Thoracic aorta (tissue), 2 donors: ENCODE data around the gene CEND1. TPM values are rescaled to one million over a fixed set of nuclear protein-coding genes. Genes with fewer than 3 reads are reported as not detected.

ENCODE experiments used
- ATAC-seq: fragments of 150-250 bp; one replicate; pipeline ENCODE4 v1.8.0; 2017; ENCODE audit warnings: low read depth; ENCODE audit not compliant: insufficient number of reproducible peaks, low FRiP score
- DNase-seq: peaks from one replicate; pipeline ENCODE4 v3.0.0-alpha.2; 2020; ENCODE audit warnings: low spot score
- H3K27ac ChIP-seq, 2 donors: fragments of 200-600 bp; sonication (generic); 1 replicate in 1 of 2; 2 replicates in 1 of 2; pipeline ENCODE4 v1.5.1; 2016; ENCODE audit warnings: mild to moderate bottlenecking in 2 of 2, moderate library complexity in 2 of 2
- H3K27me3 ChIP-seq: fragments of 200-600 bp; sonication (generic); replicated peaks from 2 replicates; pipeline ENCODE4 v1.6.0; 2016; ENCODE audit warnings: mild to moderate bottlenecking; ENCODE audit not compliant: insufficient read depth
- H3K36me3 ChIP-seq: fragments of 200-600 bp; sonication (generic); one replicate; pipeline ENCODE4 v1.5.1; 2016
- H3K4me1 ChIP-seq, 2 donors: fragments of 200-600 bp; sonication (generic); 1 replicate in 1 of 2; 2 replicates in 1 of 2; pipeline versions ENCODE4 v1.5.1 to v1.6.0; 2016; ENCODE audit warnings: low read depth in 2 of 2, mild to moderate bottlenecking in 1 of 2; ENCODE audit not compliant: control insufficient read depth in 1 of 2
- H3K4me3 ChIP-seq: fragments of 200-600 bp; sonication (generic); 2 replicates; pipeline ENCODE4 v1.5.1; 2016; ENCODE audit warnings: mild to moderate bottlenecking
- H3K9me3 ChIP-seq: fragments of 200-600 bp; sonication (generic); 2 replicates; pipeline ENCODE4 v1.5.1; 2016
- CTCF ChIP-seq: fragments of 200-600 bp; sonication (generic); IDR thresholded peaks from one replicate; pipeline ENCODE4 v1.5.1; 2019; ENCODE audit warnings: antibody characterized with exemption
- total RNA-seq, 2 donors: library from RNA; depleted of rRNA; stranded (reverse); fragments of >200 nt; gene quantifications; one replicate each; pipeline versions ENCODE4 v1.1.0 to v1.2.3, GENCODE V29; 2016

CEND1 gene
- total RNA-seq, 2 donors from 2014 or later, result not detected

- no peak overlapping the region for H3K4me3 ChIP-seq
- TF ChIP-seq CTCF, result no peak
- peaks cover 20% of the 10 kb centered on the region for H3K36me3 ChIP-seq
- H3K9me3 ChIP-seq, result no peaks in the 10 kb centered on the region
- H3K27me3 ChIP-seq, result no peaks in the 10 kb centered on the region
- peaks cover 10 to 24% of the 10 kb centered on the region in 2 donors for H3K4me1 ChIP-seq
- DNase-seq (no peak), ATAC-seq (no peak)
- no peak overlapping the region for H3K27ac ChIP-seq
Measured at GRCh38 chr11:771617-772204, 18.2 kb downstream of the CEND1 start.

GRCh38 chr11:770642-771616 lies 19.0 kb downstream of the CEND1 start:
- H3K27me3 ChIP-seq, result no peaks in the 10 kb centered on the region
- DNase-seq (no peak), ATAC-seq (no peak)
- H3K4me3 ChIP-seq, result no peak overlapping the region
- H3K9me3 ChIP-seq, result no peaks in the 10 kb centered on the region
- peaks cover 4 to 17% of the 10 kb centered on the region in 2 donors for H3K4me1 ChIP-seq
- H3K36me3 ChIP-seq, result peaks cover 25% of the 10 kb centered on the region
- H3K27ac ChIP-seq, result no peak overlapping the region
- TF ChIP-seq CTCF, result no peak

GRCh38 chr11:769887-770641 lies 19.8 kb downstream of the CEND1 start:
- Histone ChIP-seq H3K27me3 (no peaks in the 10 kb centered on the region), H3K27ac (no peak overlapping the region), H3K9me3 (no peaks in the 10 kb centered on the region), H3K4me3 (no peak overlapping the region), H3K36me3 (peaks cover 25% of the 10 kb centered on the region), H3K4me1 (peaks cover 0 to 9% of the 10 kb centered on the region in 2 donors)
- ATAC-seq (no peak), DNase-seq (no peak)
- no peak for TF ChIP-seq CTCF

GRCh38 chr11:767238-767637 lies 22.7 kb downstream of the CEND1 start:
- H3K4me1 ChIP-seq, result no peaks in the 10 kb centered on the region
- DNase-seq, result no peak
- H3K27ac ChIP-seq, result no peak overlapping the region
- TF ChIP-seq CTCF, result no peak
- no peaks in the 10 kb centered on the region for H3K27me3 ChIP-seq
- peaks cover 38% of the 10 kb centered on the region for H3K36me3 ChIP-seq
- H3K9me3 ChIP-seq, result no peaks in the 10 kb centered on the region
- ATAC-seq, result no peak
- H3K4me3 ChIP-seq, result no peak overlapping the region

GRCh38 chr11:766936-767210 lies 23.0 kb downstream of the CEND1 start:
- Histone ChIP-seq H3K4me1 (no peaks in the 10 kb centered on the region), H3K9me3 (no peaks in the 10 kb centered on the region), H3K27me3 (no peaks in the 10 kb centered on the region), H3K27ac (no peak overlapping the region), H3K36me3 (peaks cover 38% of the 10 kb centered on the region), H3K4me3 (no peak overlapping the region)
- no peak for ATAC-seq
- no peak for TF ChIP-seq CTCF
- no peak for DNase-seq
